Activated CD8-positive, alpha-beta T cell treated with anti-CD3 and anti-CD28 coated beads, Interleukin-2, amount 10 ng/mL, durations not matched to agents 7 days and 5 days (primary cell): ENCODE data around the gene TTC4. TPM values are rescaled to one million over a fixed set of nuclear protein-coding genes. Genes with fewer than 3 reads are reported as not detected.

Experiments used
- ATAC-seq: fragments of 150-1000 bp; cut with Tn5 transposase; one replicate; pipeline ENCODE4 v1.10.0; 2021; ENCODE audit warnings: moderate library complexity
- CTCF ChIA-PET: fragments of 350-600 bp; sonication (Branson Sonifier 250); formaldehyde crosslinking; loops from one replicate; lab custom pipeline; 2021; ENCODE audit warnings: antibody characterized with exemption; lab: Charles Lee
- POLR2A ChIA-PET: fragments of 350-600 bp; sonication (Branson Sonifier 250); formaldehyde crosslinking; loops from one replicate; lab custom pipeline; 2021; ENCODE audit warnings: antibody characterized with exemption; lab: Charles Lee
- DNase-seq: peaks from one replicate; pipeline ENCODE4 v3.0.0-alpha.2; 2020
- H3K27ac Mint-ChIP-seq: one replicate; pipeline ENCODE4 v1.8.0; 2021; ENCODE audit warnings: mild to moderate bottlenecking, mixed read lengths
- H3K27me3 Mint-ChIP-seq: one replicate; pipeline ENCODE4 v1.8.0; 2021; ENCODE audit warnings: low read depth, mixed read lengths
- H3K36me3 Mint-ChIP-seq: one replicate; pipeline ENCODE4 v1.8.0; 2021; ENCODE audit warnings: low read depth, mixed read lengths
- H3K4me1 Mint-ChIP-seq: one replicate; pipeline ENCODE4 v1.8.0; 2021; ENCODE audit warnings: low read depth, mixed read lengths
- H3K4me3 Mint-ChIP-seq: one replicate; pipeline ENCODE4 v1.8.0; 2021; ENCODE audit warnings: mild to moderate bottlenecking, mixed read lengths
- H3K9me3 Mint-ChIP-seq: one replicate; pipeline ENCODE4 v1.8.0; 2022; ENCODE audit warnings: mixed read lengths; ENCODE audit not compliant: insufficient read depth
- total RNA-seq, 2 experiments: library from RNA; stranded (reverse); gene quantifications; one replicate each; pipeline ENCODE4 v1.2.3, GENCODE V29; 2021

TTC4 gene
- total RNA-seq, 2 experiments from 2014 or later: 18.8 to 21.6 TPM

- H3K27ac Mint-ChIP-seq: no peak overlapping the region
- POLR2A ChIA-PET: interaction anchor here (0.6 to 1.9 kb wide), 2 partner anchors 9 to 734 kb away, joined by 4 to 6 read pairs; partner anchors contain the start of gene TTC4
- H3K4me3 Mint-ChIP-seq: no peak overlapping the region
Observed at GRCh38 chr1:54724771-54725170, 9.1 kb downstream of the TTC4 start.

DNA sequence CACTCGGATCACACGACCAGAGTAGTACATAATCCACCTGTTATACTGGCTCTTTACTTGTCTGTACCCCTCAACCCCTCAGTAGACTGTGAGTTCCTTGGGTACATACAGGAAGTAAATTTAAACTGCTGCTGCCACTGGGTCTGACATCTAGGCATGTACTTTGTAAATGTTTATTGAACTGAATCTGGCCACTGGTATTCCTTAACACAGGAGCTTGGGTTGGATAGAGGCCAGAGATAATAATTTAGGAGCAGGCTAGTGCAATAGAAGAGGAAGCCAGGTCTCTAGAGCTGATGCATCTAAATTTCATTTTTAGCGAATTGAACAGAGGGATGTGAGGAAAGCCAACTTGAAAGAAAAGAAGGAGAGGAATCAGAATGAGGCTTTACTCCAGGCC, 12.4 kb downstream of the TTC4 start:
- no peak for DNase-seq
- ATAC-seq: no peak
- H3K4me1 Mint-ChIP-seq: no peaks in the 10 kb centered on the region
- peaks cover 62% of the 10 kb centered on the region for H3K36me3 Mint-ChIP-seq
- no peaks in the 10 kb centered on the region for H3K9me3 Mint-ChIP-seq
- CTCF ChIA-PET: no interaction called here
- POLR2A ChIA-PET: no interaction called here
- H3K4me3 Mint-ChIP-seq: no peak overlapping the region
- no peak overlapping the region for H3K27ac Mint-ChIP-seq
- no peaks in the 10 kb centered on the region for H3K27me3 Mint-ChIP-seq

More at GRCh38 chr1:54724771-54725170, 9.1 kb downstream of the TTC4 start:
- ATAC-seq (no peak), DNase-seq (no peak)
- Mint-ChIP-seq H3K4me1 (no peaks in the 10 kb centered on the region), H3K36me3 (peaks cover 67% of the 10 kb centered on the region), H3K27me3 (no peaks in the 10 kb centered on the region), H3K9me3 (no peaks in the 10 kb centered on the region)
- CTCF ChIA-PET: interaction anchor here (1.4 kb wide), 1 partner anchor 76 kb away, joined by 8 read pairs; the partner anchor contains the start of gene TTC22

- Mint-ChIP-seq H3K27me3 (no peaks in the 10 kb centered on the region), H3K4me1 (no peaks in the 10 kb centered on the region), H3K27ac (no peak overlapping the region), H3K36me3 (peaks cover 31% of the 10 kb centered on the region), H3K9me3 (no peaks in the 10 kb centered on the region), H3K4me3 (no peak overlapping the region)
- ChIA-PET CTCF (no interaction called here), POLR2A (no interaction called here)
- DNase-seq (no peak), ATAC-seq (no peak)
Observed at GRCh38 chr1:54736685-54737084, 21.0 kb downstream of the TTC4 start.

DNA sequence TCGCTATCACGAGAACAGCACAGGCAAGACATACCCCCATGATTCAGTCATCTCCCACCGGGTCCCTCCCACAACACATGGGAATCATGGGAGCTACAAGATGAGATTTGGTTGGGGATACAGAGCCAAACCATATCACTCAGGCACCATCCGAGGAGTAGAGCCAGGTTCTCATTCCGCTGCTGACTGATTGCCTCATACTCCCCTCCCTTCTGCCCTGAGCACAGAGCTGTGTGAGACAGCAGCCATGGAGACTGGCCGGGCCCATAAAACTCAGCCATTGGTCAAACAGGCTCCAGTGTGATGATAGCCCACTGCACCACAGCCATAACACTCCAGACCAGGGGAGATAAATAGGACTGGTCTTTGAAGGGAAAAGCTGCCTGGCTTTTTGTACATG, 22.6 kb downstream of the TTC4 start:
- Mint-ChIP-seq H3K9me3 (no peaks in the 10 kb centered on the region), H3K27me3 (no peaks in the 10 kb centered on the region), H3K4me3 (no peak overlapping the region), H3K4me1 (no peaks in the 10 kb centered on the region), H3K27ac (no peak overlapping the region), H3K36me3 (peaks cover 36% of the 10 kb centered on the region)
- ChIA-PET CTCF (no interaction called here), POLR2A (no interaction called here)
- ATAC-seq (no peak), DNase-seq (no peak)

DNA sequence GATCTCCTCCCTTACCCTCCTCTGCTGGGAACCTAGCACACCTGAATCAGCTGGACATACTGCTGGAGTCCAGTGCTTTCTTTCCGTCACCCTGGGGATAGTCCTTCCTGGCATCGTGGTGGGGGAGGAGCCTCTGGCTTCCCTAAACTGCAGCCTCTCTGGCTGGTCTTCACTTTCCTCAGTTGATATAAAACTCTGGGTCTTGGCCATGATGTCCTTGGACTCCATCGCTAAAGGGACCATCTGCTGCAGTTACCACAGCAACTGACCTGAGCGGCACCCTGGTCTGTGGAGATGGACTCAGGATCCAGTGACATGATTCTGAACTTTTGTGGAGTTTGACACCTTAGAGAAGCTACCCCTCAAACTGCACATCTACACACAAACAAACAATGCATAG, 25.9 kb downstream of the TTC4 start:
- peaks cover 29% of the 10 kb centered on the region for H3K36me3 Mint-ChIP-seq
- POLR2A ChIA-PET: no interaction called here
- H3K4me1 Mint-ChIP-seq: no peaks in the 10 kb centered on the region
- CTCF ChIA-PET: no interaction called here
- DNase-seq: no peak
- ATAC-seq: no peak
- no peaks in the 10 kb centered on the region for H3K9me3 Mint-ChIP-seq
- no peak overlapping the region for H3K4me3 Mint-ChIP-seq
- H3K27ac Mint-ChIP-seq: peak overlapping the region; percentile 54
- H3K27me3 Mint-ChIP-seq: no peaks in the 10 kb centered on the region

DNA sequence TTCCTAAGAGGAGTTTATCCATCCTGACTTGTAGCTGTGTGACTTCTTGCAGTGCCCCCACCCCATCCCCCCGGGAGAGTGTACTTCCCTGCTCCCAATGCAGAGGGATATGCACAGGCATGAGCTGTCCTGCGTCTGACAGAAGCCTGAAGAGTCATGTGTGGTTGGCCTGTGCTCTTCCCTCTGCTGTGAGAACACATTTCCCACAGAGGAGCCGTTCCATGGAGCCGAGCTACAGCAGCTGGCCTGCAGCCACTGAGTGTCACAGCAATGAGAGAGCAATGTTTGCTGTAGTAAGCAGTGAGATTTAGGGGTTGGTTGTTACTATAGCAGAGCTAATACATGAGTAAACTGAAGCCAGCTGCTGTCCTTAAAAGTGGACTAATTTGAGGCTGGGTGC, 26.6 kb downstream of the TTC4 start:
- ATAC-seq (no peak), DNase-seq (no peak)
- ChIA-PET POLR2A (no interaction called here), CTCF (no interaction called here)
- Mint-ChIP-seq H3K27me3 (no peaks in the 10 kb centered on the region), H3K27ac (no peak overlapping the region), H3K9me3 (no peaks in the 10 kb centered on the region), H3K4me1 (no peaks in the 10 kb centered on the region), H3K4me3 (no peak overlapping the region), H3K36me3 (peaks cover 26% of the 10 kb centered on the region)

- H3K4me3 Mint-ChIP-seq: no peak overlapping the region
- no peaks in the 10 kb centered on the region for H3K27me3 Mint-ChIP-seq
- H3K36me3 Mint-ChIP-seq: peaks cover 18% of the 10 kb centered on the region
- ChIA-PET CTCF (no interaction called here), POLR2A (no interaction called here)
- H3K27ac Mint-ChIP-seq: no peak overlapping the region
- H3K9me3 Mint-ChIP-seq: no peaks in the 10 kb centered on the region
- H3K4me1 Mint-ChIP-seq: no peaks in the 10 kb centered on the region
- DNase-seq (no peak), ATAC-seq (no peak)
Observed at GRCh38 chr1:54743416-54744226, 28.0 kb downstream of the TTC4 start.

- ATAC-seq (no peak), DNase-seq (no peak)
- Mint-ChIP-seq H3K27me3 (no peaks in the 10 kb centered on the region), H3K9me3 (no peaks in the 10 kb centered on the region), H3K4me3 (no peak overlapping the region), H3K36me3 (peaks cover 14% of the 10 kb centered on the region), H3K4me1 (no peaks in the 10 kb centered on the region), H3K27ac (no peak overlapping the region)
- POLR2A ChIA-PET: no interaction called here
- CTCF ChIA-PET: no interaction called here
Observed at GRCh38 chr1:54744696-54745095, 29.0 kb downstream of the TTC4 start.

- Mint-ChIP-seq H3K9me3 (no peaks in the 10 kb centered on the region), H3K27ac (no peak overlapping the region), H3K4me3 (no peak overlapping the region), H3K36me3 (peaks cover 12% of the 10 kb centered on the region), H3K27me3 (no peaks in the 10 kb centered on the region), H3K4me1 (no peaks in the 10 kb centered on the region)
- POLR2A ChIA-PET: no interaction called here
- no peak for ATAC-seq
- no peak for DNase-seq
- CTCF ChIA-PET: no interaction called here
Observed at GRCh38 chr1:54745274-54745673, 29.6 kb downstream of the TTC4 start.

DNA sequence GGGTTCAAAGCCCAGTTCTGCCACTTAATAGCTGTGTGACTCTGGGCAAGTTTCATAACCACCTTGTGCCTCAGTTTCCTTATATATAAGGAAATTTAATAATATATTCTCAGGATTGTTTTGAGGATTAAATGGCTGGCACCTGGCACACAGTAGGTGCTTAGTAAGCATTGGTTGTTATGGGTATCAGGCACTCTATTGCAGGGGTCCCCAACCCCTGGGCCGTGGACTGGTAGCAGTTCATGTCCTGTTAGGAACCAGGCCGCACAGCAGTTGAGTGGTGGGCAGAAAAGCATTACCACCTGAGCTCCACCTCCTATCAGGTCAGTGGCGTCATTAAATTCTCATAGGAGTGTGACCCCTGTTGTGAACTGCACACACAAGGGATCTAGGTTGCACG, 30.2 kb downstream of the TTC4 start:
- Mint-ChIP-seq H3K27ac (no peak overlapping the region), H3K4me3 (no peak overlapping the region), H3K4me1 (no peaks in the 10 kb centered on the region), H3K36me3 (peaks cover 12% of the 10 kb centered on the region), H3K9me3 (no peaks in the 10 kb centered on the region), H3K27me3 (no peaks in the 10 kb centered on the region)
- ChIA-PET CTCF (no interaction called here), POLR2A (no interaction called here)
- DNase-seq (no peak), ATAC-seq (no peak)

DNA sequence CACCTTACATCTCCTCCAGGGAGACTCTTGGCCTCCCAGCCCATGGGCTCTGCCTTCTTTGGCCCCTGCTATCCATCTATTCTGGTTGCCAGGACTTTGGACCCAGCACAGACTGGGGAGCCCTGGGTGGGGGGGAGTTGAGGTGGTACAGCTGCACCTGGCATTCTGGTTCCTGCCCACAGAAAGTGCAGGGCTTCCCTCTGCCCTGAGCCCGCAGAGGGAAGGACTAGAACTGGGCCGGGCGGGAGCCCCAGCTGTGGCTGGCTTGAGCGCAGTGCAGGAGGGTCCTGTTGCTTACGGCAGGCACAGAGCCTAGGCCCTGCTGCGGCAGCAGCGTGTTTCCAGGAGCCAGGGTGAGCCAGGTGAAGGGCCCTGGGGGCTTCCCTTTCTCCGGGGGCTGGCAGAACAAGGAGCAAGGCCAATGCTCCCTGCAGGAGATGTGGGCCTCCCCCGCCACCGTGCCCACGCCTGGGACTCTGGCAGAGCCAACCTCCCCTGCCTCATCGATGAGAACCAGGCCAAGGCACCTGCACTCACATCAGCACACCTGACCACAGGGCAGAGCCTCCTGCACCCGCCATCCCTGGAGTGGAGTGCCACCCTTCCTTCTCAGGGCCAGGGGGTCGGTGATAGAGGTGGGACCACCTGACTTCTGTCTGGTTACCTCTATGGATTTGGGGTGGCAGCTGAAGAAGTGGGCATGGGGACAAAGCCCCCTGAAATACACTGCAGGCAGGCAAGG, 32.6 kb downstream of the TTC4 start:
- H3K36me3 Mint-ChIP-seq: no peaks in the 10 kb centered on the region
- no peaks in the 10 kb centered on the region for H3K27me3 Mint-ChIP-seq
- CTCF ChIA-PET: no interaction called here
- no peaks in the 10 kb centered on the region for H3K9me3 Mint-ChIP-seq
- H3K4me1 Mint-ChIP-seq: no peaks in the 10 kb centered on the region
- H3K4me3 Mint-ChIP-seq: no peak overlapping the region
- DNase-seq: no peak
- POLR2A ChIA-PET: no interaction called here
- ATAC-seq: no peak
- no peak overlapping the region for H3K27ac Mint-ChIP-seq

DNA sequence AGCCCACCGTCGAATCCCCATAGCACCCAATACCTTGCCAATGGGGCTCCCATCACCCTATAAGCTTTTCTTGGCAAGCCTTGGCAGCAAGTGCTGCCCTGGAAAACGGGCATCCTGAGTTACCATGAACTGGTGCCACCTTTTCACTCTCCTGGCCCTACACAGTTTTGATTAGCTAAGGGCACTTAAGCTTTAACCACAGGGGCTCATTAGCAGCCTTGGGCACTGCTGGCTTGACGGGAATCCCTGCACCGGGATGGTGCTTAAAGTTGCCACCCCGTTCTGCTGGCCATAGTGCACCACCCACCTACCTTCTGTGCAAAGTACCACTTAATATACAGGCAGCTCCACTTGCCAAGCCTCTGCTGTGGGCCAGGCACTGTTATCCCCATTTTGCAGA, 34.9 kb downstream of the TTC4 start:
- ChIA-PET CTCF (interaction anchor here (1.0 kb wide), 1 partner anchor 51 kb away, joined by 4 read pairs; the partner anchor contains the start of gene TTC22), POLR2A (interaction anchor here (0.8 to 0.9 kb wide), 2 partner anchors 11 to 46 kb away, joined by 3 read pairs; no protein-coding TSS in a partner anchor)
- no peak for ATAC-seq
- Mint-ChIP-seq H3K36me3 (no peaks in the 10 kb centered on the region), H3K27me3 (no peaks in the 10 kb centered on the region), H3K9me3 (no peaks in the 10 kb centered on the region), H3K4me1 (no peaks in the 10 kb centered on the region), H3K4me3 (no peak overlapping the region), H3K27ac (no peak overlapping the region)
- no peak for DNase-seq
